Eye (tissue), 1 donor: Measurements from ENCODE around the gene COL1A1.
A peak's percentile ranks its signal among the peaks of the same experiment; 100 is the strongest.

Experiments
- DNase-seq: peaks from one replicate; pipeline ENCODE4 v3.0.0-alpha.2; 2015

The COL1A1 gene

DNA sequence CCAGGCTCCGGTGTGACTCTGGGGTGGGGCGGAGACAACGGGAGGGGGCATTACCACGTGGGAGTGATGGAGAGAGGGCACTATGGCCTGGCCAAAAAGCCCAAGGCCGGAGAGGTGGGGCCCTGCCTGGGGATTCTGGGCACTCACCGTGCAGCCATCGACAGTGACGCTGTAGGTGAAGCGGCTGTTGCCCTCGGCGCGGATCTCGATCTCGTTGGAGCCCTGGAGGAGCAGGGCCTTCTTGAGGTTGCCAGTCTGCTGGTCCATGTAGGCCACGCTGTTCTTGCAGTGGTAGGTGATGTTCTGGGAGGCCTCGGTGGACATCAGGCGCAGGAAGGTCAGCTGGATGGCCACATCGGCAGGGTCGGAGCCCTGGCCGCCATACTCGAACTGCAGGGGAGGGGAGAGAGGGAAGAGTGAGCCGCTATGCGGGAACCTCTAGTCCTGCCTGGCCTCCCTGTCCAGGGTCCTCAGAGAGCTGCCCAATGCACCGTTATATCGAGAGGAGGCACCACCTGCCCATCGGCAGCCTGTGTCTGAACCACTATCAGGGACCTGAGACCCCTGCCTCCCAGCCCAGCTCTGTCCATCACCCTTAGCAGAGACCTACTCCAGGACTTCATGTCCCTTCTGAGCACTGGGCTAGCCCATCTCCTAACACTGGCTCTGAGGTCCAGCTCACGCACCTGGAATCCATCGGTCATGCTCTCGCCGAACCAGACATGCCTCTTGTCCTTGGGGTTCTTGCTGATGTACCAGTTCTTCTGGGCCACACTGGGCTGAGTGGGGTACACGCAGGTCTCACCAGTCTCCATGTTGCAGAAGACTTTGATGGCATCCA, 15.6 kb downstream of the COL1A1 start:
- no peak for DNase-seq

DNA sequence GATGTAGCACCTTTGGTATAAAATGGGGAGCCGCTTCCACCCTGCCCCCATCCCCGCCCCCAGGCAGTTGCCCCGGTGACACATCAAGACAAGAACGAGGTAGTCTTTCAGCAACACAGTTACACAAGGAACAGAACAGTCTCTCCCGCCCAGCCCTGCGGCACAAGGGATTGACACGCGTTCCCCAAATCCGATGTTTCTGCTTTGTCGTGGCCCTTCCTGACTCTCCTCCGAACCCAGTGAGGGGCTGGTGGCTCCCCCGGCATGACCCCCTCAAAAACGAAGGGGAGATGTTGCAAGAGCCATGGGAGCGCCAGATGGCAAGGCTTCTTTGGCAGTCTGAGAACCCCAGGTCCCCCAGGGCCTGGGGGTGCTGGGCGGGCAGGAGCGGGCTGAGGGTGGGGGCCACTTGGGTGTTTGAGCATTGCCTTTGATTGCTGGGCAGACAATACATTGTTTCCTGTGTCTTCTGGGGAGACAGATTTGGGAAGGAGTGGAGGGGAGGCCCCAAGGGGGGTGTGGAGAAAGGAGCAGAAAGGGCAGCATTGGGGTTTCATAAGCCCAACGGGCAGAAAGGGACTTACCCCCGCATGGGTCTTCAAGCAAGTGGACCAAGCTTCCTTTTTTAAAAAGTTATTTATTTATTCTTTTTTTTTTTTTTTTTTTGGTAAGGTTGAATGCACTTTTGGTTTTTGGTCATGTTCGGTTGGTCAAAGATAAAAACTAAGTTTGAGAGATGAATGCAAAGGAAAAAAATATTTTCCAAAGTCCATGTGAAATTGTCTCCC, 16.6 kb downstream of the COL1A1 start:
- no peak for DNase-seq

DNA sequence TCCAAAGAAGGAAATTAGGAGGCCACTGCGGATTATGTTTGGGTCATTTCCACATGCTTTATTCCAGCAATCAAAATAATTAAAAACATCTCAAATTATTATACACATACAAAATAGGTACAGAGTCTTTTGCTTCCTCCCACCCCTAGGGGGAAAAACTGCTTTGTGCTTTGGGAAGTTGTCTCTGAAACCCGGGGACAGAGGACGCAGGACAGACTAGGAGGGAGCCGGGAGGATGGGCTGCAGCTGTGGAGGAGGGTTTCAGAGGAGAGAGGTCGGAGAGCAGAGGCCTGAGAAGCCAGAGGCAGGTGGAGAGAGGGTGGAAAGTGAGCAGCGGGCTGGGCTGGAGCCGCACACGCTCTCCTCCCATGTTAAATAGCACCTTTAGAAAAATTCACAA, 17.4 kb downstream of the COL1A1 start:
- DNase-seq = peak; percentile 62

DNA sequence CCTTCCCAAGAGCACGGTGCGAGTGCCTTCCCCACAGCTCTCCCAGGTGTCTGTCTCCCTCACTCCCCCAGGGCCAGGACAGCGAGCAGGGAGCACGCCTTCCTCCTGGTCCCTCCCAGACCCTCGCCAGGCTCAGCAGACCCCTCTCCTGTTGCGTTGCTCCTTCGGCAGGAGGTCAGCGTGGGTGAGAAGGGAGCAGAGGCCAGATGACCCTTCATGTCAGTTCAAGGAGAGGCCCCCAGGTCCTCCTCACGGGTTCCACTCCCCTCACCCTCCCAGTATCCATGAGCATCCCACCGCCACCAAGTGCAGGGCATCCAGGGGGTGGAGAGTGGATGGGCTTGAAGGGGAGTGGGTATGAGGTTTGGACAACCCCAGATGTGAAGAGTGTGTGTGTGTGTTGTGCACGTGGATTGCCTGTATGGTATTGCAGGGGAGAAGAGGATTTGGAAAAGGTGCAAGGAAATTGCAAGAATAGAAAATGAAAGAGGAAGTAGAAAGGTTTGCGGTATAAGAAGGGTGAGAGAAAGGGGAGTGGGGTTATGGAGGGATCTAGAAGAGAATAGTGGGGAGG, 17.9 kb downstream of the COL1A1 start:
- DNase-seq = no peak

DNA sequence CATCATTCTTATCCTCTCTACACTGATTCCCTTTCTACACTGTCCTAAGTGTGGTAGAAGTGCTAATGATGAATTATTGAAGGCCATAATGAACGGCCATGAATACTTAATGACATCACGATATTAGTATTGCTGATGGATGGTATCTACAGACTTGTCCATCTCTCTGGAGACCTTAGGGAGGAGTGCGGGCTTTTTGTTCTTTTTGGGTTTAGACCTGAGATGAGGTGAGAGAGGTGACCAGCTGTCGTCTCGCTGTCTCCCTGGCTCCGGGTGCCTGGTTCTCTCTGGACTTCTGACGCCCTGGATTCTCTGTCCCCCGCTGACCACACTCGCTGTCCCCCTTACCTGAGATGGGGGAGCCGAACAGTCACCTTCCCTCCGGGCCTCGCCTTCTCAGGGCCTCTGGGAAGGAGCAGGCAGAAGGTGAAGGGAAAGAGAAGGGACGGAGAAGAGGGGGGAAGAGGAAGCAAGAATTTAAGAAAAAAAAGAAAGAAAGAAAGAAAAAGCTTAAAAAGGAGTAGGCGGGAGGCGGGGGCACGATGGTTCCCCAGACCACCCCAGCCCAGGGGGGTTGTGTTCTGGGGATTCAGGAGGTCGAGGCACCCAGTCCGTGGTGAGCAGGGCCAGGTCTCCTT, 18.5 kb downstream of the COL1A1 start:
- no peak for DNase-seq

- DNase-seq = no peak
These were observed 19.6 kb downstream of the COL1A1 start for GRCh38 chr17:50181591-50182560.

DNA sequence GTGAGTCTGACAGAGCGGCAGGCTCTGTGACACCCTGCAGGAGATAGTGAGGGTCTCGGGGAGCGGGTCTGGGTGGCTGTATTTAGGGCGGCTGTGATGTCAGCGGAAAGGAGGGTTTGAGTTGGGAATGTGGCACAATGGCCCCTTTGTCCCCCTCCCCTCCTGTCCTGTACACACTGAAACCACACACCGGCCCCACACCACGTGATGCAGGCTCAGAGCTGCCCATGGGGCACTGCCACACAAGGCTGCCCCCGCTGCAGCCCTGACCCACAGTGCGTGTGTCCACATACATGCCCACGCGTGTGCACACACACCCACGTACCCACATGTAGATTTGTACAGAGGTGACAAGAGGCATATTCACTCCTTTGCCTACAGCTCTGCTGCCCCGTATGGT, 20.3 kb downstream of the COL1A1 start:
- DNase-seq = no peak

DNA sequence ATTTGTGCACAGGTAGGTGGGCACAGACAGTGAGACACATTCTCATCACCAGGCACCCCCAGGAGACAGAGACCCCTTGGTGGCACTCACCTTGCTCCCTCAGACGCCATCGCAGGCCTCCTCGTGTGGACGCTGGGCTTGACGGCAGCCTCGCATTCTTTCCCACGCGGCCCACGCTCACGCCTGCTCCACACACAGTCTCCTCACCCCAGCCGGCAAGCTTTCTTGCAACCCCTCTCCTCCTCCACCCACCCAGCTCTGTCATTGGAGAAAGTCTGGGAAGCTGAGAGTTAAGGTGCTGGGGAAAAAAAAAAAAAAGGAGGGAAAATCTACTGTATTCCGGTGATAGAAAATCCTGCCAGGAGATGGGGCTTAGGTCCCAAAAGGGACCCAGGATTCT, 20.8 kb downstream of the COL1A1 start:
- DNase-seq = no peak

- no peak for DNase-seq
These were observed 21.3 kb downstream of the COL1A1 start for GRCh38 chr17:50180111-50180510.

DNA sequence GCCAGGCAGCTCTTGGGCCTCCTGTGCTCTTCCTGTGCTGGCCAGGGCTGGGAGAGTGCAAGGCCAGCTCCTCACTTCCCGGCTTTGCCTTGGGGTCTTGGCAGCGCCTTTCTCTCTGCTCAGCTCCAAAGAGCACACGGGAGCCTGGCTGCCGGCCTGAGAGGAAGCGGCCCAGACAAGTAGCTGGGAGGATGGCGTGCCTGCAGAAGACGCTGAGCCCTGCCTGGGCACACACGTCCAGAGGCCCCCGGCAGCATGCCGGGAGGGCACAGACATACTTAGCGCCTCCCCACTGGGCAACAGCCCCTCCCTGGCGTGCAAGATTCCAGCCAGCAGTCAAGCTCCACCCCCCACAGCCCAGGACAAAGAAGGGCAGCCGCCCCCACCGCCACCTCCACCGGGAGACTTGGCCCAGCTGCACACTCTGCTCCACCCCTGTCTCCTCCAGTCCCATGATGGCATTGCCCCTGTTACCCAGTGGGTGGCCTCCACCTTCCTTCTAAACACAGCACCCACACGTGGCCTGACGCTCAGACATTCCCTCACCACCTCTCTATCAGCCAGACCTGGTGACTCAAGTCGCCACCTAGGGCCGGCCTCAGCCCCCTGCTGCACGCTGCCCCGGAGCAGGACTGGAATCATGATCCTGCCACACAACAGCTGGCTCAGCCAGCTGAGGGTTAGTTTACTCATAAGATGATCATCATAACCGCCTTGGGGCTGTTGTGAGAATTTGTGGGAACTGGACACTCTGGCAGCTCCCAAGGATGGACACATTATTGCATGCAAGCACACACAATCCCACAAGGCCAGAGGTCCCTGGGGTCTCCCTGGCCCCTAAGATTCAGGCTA, 23.2 kb downstream of the COL1A1 start:
- peak; percentile 87 for DNase-seq

DNA sequence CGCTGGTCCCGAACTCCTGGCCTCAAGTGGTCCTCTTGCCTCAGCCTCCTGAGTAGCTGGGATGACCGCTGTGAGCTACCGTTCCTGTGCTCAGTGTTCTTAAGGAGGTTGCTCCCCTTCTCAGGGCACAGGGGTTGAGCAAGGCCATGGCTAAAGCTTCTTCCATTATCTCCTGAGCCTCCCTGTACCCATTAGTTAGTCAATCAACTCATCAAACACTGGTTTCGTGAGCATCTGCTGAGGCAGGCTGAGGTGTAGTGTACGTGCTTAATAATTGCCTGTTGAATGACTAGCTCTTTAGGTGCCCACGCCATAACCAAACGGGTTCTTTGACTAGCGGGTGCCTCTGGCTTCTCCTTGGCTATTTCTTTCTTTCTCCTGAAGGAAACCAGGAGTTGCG, 24.0 kb downstream of the COL1A1 start:
- no peak for DNase-seq

GRCh38 chr17:50176559-50177357, 24.7 kb downstream of the COL1A1 start:
- no peak for DNase-seq

DNA sequence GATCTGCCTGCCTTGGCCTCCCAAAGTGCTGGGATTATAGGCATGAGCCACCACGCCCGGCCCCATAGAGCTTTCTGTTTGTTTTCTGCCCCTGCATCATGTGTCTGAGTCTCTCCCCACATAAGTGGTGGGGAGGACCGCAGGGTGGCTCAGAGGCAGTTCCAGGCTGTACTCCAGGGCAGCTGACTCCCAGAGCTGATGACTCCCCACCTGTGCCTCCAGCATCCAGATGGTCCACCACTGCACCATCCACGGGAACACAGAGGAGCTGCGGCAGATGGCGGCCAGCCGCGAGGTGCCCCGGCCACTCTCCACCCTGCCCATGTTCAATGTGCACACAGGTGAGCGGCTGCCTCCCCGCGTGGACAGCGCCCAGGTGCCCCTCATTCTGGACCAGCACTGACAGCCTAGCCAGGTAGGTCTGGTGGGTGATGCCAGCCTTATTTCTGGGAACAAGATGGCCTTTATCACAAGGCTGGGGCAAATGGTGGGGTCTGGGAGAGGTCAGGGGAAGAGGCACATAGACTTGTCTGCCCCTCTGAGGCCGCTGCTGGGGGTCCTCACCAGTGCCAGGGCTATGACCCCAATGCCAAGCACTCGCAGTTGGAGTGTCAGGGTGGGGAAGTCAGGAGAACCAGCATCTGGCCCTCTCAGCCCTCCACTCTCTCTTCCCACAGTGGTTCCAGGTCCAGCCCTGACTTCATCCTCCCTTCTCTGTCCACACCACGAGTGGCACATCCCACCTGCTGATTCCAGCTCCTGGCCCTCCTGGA, 26.2 kb downstream of the COL1A1 start:
- DNase-seq = no peak

- no peak for DNase-seq
These were observed 27.0 kb downstream of the COL1A1 start for GRCh38 chr17:50174444-50174843.

DNA sequence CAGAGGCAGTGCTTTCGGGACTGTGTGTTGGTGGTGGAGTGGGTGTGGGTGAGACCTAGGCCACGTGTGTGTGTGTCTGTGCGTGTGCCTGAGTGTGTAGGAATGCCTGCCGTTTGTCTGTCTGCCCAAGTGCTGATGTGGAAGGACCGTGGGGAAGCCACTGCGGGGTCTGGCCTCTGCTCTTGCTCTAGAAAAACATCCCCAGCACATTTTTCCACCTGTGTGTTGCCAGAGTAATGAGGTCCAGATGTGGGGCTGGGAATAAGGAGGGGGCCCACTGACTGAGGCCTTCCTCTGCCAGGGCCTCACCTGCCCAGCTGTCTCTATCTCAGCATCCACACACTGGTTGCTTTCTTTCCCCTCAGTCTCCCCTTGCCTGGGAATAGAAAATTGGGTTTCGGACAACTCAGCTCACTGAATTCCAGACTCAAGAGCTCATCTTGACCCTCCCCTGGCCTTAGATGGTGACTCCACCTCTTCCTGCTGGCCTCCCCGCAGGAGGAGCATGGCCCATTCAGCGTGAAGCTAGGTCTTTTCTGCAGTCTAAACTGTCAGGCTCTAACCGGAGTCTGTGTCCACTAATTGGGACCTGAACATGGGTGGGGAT, 28.0 kb downstream of the COL1A1 start:
- DNase-seq = peak; percentile 75

DNA sequence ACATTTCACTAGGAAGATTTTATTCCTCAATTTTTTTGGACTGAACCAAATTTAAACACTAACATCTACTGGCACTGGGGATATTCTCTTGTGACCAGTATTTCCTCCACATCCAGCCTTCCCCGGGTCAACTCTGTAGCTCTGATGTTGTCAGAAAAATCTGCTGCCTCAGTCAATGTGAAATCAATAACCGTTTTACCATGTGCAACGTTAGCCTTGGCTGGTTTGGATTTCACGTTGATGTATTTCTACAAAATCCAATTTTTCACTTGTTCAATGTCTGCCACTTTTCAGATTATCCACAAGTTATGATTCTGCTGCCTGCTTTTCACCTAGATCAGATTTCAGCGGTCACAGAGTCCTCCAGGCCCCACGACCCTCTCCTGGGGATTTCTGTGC, 28.5 kb downstream of the COL1A1 start:
- no peak for DNase-seq

DNA sequence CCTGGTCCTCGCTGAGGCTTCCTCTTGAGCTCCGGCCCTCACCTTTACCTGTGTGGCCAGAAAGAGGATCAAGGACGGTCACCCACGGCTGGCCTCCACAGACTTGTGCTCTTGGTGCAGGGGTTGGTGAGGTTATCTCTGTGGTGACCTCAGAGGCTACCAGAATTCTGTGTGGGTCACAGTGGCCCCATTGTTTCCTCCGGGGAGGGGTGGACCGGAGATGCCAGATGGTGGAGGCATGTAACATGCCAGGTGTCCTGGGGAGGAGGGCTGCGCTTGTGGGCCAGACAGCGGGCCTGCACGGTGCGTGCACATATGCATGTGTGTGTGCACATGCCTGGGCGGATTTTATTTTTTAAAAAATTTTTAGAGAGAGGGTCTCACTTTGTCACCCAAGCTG, 29.3 kb downstream of the COL1A1 start:
- DNase-seq = no peak

- no peak for DNase-seq
These were observed 29.9 kb downstream of the COL1A1 start for GRCh38 chr17:50171371-50172071.
